HG03196 (cell line): ENCODE results near the gene SLC48A1.

Experiments used
- ATAC-seq: cut with Tn5 transposase; IDR thresholded peaks from one replicate; pipeline ENCODE4 v1.9.1; 2021; ENCODE audit not compliant: unreplicated experiment

The SLC48A1 gene

GRCh38 chr12:47789712-47790489 lies 16.9 kb downstream of the SLC48A1 start:
- no peak for ATAC-seq

GRCh38 chr12:47790676-47791350 lies 17.8 kb downstream of the SLC48A1 start:
- no peak for ATAC-seq

GRCh38 chr12:47791351-47791746 lies 18.3 kb downstream of the SLC48A1 start:
- ATAC-seq = no peak

- no peak for ATAC-seq
Measured at GRCh38 chr12:47791874-47792273, 18.8 kb downstream of the SLC48A1 start.

- ATAC-seq = no peak
Measured at GRCh38 chr12:47793015-47793681, 20.1 kb downstream of the SLC48A1 start.

GRCh38 chr12:47794679-47795078 lies 21.6 kb downstream of the SLC48A1 start:
- no peak for ATAC-seq

- ATAC-seq = no peak
Measured at GRCh38 chr12:47795121-47795813, 22.2 kb downstream of the SLC48A1 start.

- ATAC-seq = no peak
Measured at GRCh38 chr12:47795814-47796411, 22.9 kb downstream of the SLC48A1 start.

GRCh38 chr12:47797441-47797840 lies 24.4 kb downstream of the SLC48A1 start:
- no peak for ATAC-seq

GRCh38 chr12:47798382-47798948 lies 25.4 kb downstream of the SLC48A1 start:
- ATAC-seq = no peak

GRCh38 chr12:47799357-47799955 lies 26.4 kb downstream of the SLC48A1 start:
- no peak for ATAC-seq

GRCh38 chr12:47800582-47800981 lies 27.5 kb downstream of the SLC48A1 start:
- ATAC-seq = no peak

GRCh38 chr12:47801170-47801903 lies 28.3 kb downstream of the SLC48A1 start:
- ATAC-seq = no peak

GRCh38 chr12:47801904-47802246 lies 28.8 kb downstream of the SLC48A1 start:
- no peak for ATAC-seq

- ATAC-seq = no peak
Measured at GRCh38 chr12:47802312-47802711, 29.3 kb downstream of the SLC48A1 start.

GRCh38 chr12:47803191-47803875 lies 30.3 kb downstream of the SLC48A1 start:
- no peak for ATAC-seq

GRCh38 chr12:47804171-47804570 lies 31.1 kb downstream of the SLC48A1 start:
- no peak for ATAC-seq

- ATAC-seq = no peak
Measured at GRCh38 chr12:47805417-47805816, 32.4 kb downstream of the SLC48A1 start.

- no peak for ATAC-seq
Measured at GRCh38 chr12:47807338-47807737, 34.3 kb downstream of the SLC48A1 start.
